SK-N-SH (cell line): ENCODE data around the gene ATP2A1.

ENCODE experiments used
- CTCF ChIP-seq: fragments of 200-600 bp; sonication (generic); IDR thresholded peaks from 2 replicates; pipeline ENCODE4 v1.6.1; 2017; ENCODE audit warnings: antibody characterized with exemption, mild to moderate bottlenecking, moderate library complexity
- RAD21 ChIP-seq: IDR thresholded peaks from 2 replicates; pipeline ENCODE4 v1.6.1; 2012; ENCODE audit warnings: mild to moderate bottlenecking, low read length
- RFX5 ChIP-seq: IDR thresholded peaks from 2 replicates; pipeline ENCODE4 v1.6.1; 2012; ENCODE audit warnings: mild to moderate bottlenecking, improper control_type of control experiment, low read length
- TCF12 ChIP-seq: IDR thresholded peaks from 2 replicates; pipeline ENCODE4 v1.4.0; 2012
- USF2 ChIP-seq: fragments of 150-350 bp; IDR thresholded peaks from 2 replicates; pipeline ENCODE4 v1.6.1; 2017; ENCODE audit warnings: antibody characterized with exemption, low read length, low read depth, borderline replicate concordance

- TF ChIP-seq CTCF (no peak), RAD21 (no peak), RFX5 (no peak), TCF12 (no peak), USF2 (no peak)
These were observed at the start of gene ATP2A1 for GRCh38 chr16:28878083-28878926.
